WTC11 (cell line): Measurements from ENCODE around the gene RIN1.

Source experiments
- CREB1 ChIP-seq: sonication (generic); formaldehyde crosslinking; IDR thresholded peaks from 2 replicates; pipeline ENCODE4 v1.8.0; 2023; ENCODE audit warnings: mild to moderate bottlenecking, missing genetic modification reagents
- ZBTB21 ChIP-seq: sonication (generic); formaldehyde crosslinking; IDR thresholded peaks from 2 replicates; pipeline ENCODE4 v1.8.1; 2023; ENCODE audit warnings: mild to moderate bottlenecking, missing genetic modification reagents, borderline replicate concordance

GRCh38 chr11:66328031-66328301, 8.3 kb downstream of the RIN1 start:
- no peak for TF ChIP-seq CREB1 (CRISPR knock-in tag)
- peak; percentile 41; the same call in 1 of the 2 replicates for TF ChIP-seq ZBTB21 (CRISPR knock-in tag)
